ENCODE results near the gene OR2S2. TPM values are rescaled to one million over a fixed set of nuclear protein-coding genes. Genes with fewer than 3 reads are reported as not detected.
A peak's percentile ranks its signal among the peaks of the same experiment; 100 is the strongest.

The OR2S2 gene
- total and polyA plus RNA-seq, 2 of the 4 experiments (the other 2 are of a cell fraction), result 0.46 to 0.90 TPM

DNA sequence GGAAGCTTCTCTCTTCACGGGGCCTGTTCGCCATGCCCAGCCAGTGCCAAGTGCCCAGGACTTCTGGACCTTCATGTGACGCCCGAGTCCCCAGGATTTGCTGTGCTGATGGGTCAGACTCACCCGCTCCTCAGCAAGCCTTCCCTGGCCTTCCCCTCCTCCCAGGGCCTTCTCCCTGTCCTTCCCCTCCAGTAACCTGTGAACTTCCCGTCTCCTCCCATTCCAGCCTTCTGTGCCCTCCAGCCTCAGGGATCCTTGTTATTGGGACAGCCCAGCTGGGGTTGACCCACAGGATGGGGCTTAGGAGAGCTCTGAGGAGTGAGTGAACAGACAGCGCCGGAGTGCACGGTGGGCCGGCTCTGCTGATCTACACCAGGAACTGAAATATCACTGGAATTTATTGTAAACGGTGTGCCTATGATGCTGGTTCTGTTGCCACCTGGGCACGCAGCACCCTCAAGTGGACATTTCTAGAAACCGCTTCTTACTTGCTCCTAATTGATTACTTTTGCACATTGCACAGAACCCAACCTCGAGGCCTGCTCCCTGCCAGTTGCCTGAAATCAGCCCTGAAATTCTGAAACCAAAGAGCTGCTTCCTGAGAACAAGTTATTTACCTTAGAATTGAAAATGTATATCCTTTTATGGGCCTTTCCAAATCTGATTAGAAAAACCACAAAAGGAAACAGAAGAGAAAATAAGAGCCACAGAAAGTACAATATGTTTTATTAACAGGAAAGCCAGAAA, 47.2 kb downstream of the OR2S2 start:
- H3K56ac ChIP-seq (ENCODE audit: extremely low read depth, insufficient read depth, low read length), result no peak overlapping the region
- no peaks in the 10 kb centered on the region for H3K9me3 ChIP-seq (ENCODE audit: control insufficient read depth, insufficient read depth, low read length)
- ChIA-PET CTCF (interaction anchor here (0.6 to 1.4 kb wide), 6 partner anchors 7 to 191 kb away, joined by 3 to 5 read pairs (median 3); partner anchors contain the start of gene FAM221B), POLR2A (ENCODE audit: unreplicated experiment) (no interaction called here)
- no peak overlapping the region for H3K9ac ChIP-seq (ENCODE audit: low read depth, low read length)
- no peak for ATAC-seq (ENCODE audit: low read depth)
- no peak overlapping the region for H3K23ac ChIP-seq (ENCODE audit: low read depth, low read length)
- peak overlapping the region; percentile 83; the same call in 1 of the 3 replicates for H2BK15ac ChIP-seq (ENCODE audit: low read depth, low read length)
- peak overlapping the region; percentile 99 for H2AK5ac ChIP-seq (ENCODE audit: low read depth, low read length)
- H4K20me1 ChIP-seq (ENCODE audit: insufficient read depth, low read length), result no peaks in the 10 kb centered on the region
- in situ Hi-C loops (cut with MboI; ENCODE audit: low sequenced_read_pairs), result no loop called here
- no peak overlapping the region for H3K18ac ChIP-seq (ENCODE audit: low read depth, low read length)
- H3K27ac ChIP-seq (ENCODE audit: insufficient read depth, low read length), result no peak overlapping the region
- peaks cover 0 to 33% of the 10 kb centered on the region in 2 experiments; a peak in 2 of 4 replicates for H3K79me1 ChIP-seq (ENCODE audit: low read depth in 1 of 2, low read length in 2 of 2)
- H2BK5ac ChIP-seq (ENCODE audit: low read depth, low read length, poor library complexity, severe bottlenecking), result peak overlapping the region; percentile 44
- peak overlapping the region; percentile 100 for H3K4ac ChIP-seq (ENCODE audit: low read depth, low read length)
- dilution Hi-C loops (cut with HindIII; ENCODE audit: low sequenced_read_pairs, unreplicated experiment), result no loop called here
- intact Hi-C loops (cut with micrococcal nuclease), result no loop called here
- H3K9me1 ChIP-seq (ENCODE audit: insufficient read depth, low read length), result peaks cover 17% of the 10 kb centered on the region
- no peak for TF ChIP-seq USF2 (IDR thresholded peaks at IDR 0.05; ENCODE audit: low read depth, low read length)
- TF ChIP-seq NFE2L2 (IDR thresholded peaks at IDR 0.05; ENCODE audit: low read depth, low read length), result no peak
- TF ChIP-seq BHLHE40 (IDR thresholded peaks at IDR 0.05; ENCODE audit: low read depth, low read length), result no peak
- TF ChIP-seq CTCF (conservative IDR thresholded peaks at IDR 0.05; ENCODE audit: low read depth, low read length), result peak; percentile 58
- no peak for TF ChIP-seq MAZ (IDR thresholded peaks at IDR 0.05; ENCODE audit: borderline replicate concordance, low read depth, low read length)
- TF ChIP-seq MAFK (IDR thresholded peaks at IDR 0.05; ENCODE audit: low read depth, low read length), result no peak
- TF ChIP-seq MXI1 (IDR thresholded peaks at IDR 0.05; ENCODE audit: borderline replicate concordance, low read depth, low read length), result no peak
- TF ChIP-seq SMC3 (IDR thresholded peaks at IDR 0.05; ENCODE audit: low read depth, low read length), result peak; percentile 48
- no peak for TF ChIP-seq POLR2A (IDR thresholded peaks at IDR 0.05; ENCODE audit: low read depth, low read length)
- TF ChIP-seq RAD21 (IDR thresholded peaks at IDR 0.05; ENCODE audit: low read length), result peak; percentile 67
- TF ChIP-seq, protein P1, sequence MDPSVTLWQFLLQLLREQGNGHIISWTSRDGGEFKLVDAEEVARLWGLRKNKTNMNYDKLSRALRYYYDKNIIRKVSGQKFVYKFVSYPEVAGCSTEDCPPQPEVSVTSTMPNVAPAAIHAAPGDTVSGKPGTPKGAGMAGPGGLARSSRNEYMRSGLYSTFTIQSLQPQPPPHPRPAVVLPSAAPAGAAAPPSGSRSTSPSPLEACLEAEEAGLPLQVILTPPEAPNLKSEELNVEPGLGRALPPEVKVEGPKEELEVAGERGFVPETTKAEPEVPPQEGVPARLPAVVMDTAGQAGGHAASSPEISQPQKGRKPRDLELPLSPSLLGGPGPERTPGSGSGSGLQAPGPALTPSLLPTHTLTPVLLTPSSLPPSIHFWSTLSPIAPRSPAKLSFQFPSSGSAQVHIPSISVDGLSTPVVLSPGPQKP (IDR thresholded peaks at IDR 0.05; ENCODE audit: borderline replicate concordance, low read depth, low read length), result no peak
- peak overlapping the region; percentile 40 to 59; a peak in 3 of 4 replicates for H4K8ac ChIP-seq (ENCODE audit: low read depth in 2 of 2, low read length in 2 of 2)
- H4K91ac ChIP-seq (ENCODE audit: insufficient read depth, low read depth, low read length), result peak overlapping the region; percentile 76
- no peak overlapping the region for H3K4me2 ChIP-seq (ENCODE audit: low read depth, low read length)
- H3K4me3 ChIP-seq (ENCODE audit: insufficient read depth, low read depth, low read length), result no peak overlapping the region
- peak overlapping the region; percentile 33 for H4K5ac ChIP-seq (ENCODE audit: low read depth, low read length)
- H2AK9ac ChIP-seq (replicated peaks; ENCODE audit: low read depth, low read length, poor library complexity), result no peak overlapping the region
- peak overlapping the region; percentile 66 for H2BK20ac ChIP-seq (ENCODE audit: low read depth, low read length)
- H3K36me3 ChIP-seq (ENCODE audit: control insufficient read depth, insufficient read depth, low read length), result no peaks in the 10 kb centered on the region
- H3K27me3 ChIP-seq (ENCODE audit: control insufficient read depth, insufficient read depth, low read length), result no peaks in the 10 kb centered on the region
- H3K4me1 ChIP-seq (ENCODE audit: control insufficient read depth, insufficient read depth, low read length), result peaks cover 37% of the 10 kb centered on the region
- BruUV-seq (replicated peaks), result no TSS peak
- peak overlapping the region; percentile 44 for H2AFZ ChIP-seq (replicated peaks; ENCODE audit: low read length, poor library complexity)
- H2BK120ac ChIP-seq (ENCODE audit: low read depth, low read length), result peak overlapping the region; percentile 99
- peak overlapping the region; percentile 21; the same call in 1 of the 2 replicates for H3K14ac ChIP-seq (replicated peaks; ENCODE audit: low read depth, low read length)
- 100% methylated on average over 5 of the region's 14 CpGs; no CpG with 5 or more reads in 1 of the 2 experiments for WGBS, 2 experiments (ENCODE audit: extremely low coverage in 2 of 2, insufficient read length in 1 of 2)
- DNase-seq, result peak; percentile 52

All from IMR-90 (cell line).